ENCODE measurements around the gene SSU72.

Gene SSU72

GRCh38 chr1:1552263-1552639 is 22.4 kb downstream of the SSU72 start:
- H3K9ac ChIP-seq (ENCODE audit: low read depth, low read length) = no peak overlapping the region
- no peaks in the 10 kb centered on the region for H3K9me3 ChIP-seq (ENCODE audit: insufficient read depth, low read depth, low read length)
- 0 out of 2 replicates have a peak, but pooled peaks cover 3% of the 10 kb centered on the region for H3K36me3 ChIP-seq (ENCODE audit: insufficient read depth, low read depth, low read length)
- H3K4me1 ChIP-seq (ENCODE audit: insufficient read depth, low read length) = no peaks in the 10 kb centered on the region
- no peak overlapping the region for H3K4me3 ChIP-seq (ENCODE audit: low read length)
- H3K27ac ChIP-seq (ENCODE audit: low read length) = no peak overlapping the region
- no peaks in the 10 kb centered on the region for H3K27me3 ChIP-seq (ENCODE audit: insufficient read depth, low read length)

GRCh38 chr1:1551524-1552262 is 23.0 kb downstream of the SSU72 start:
- 0 out of 2 replicates have a peak, but pooled peaks cover 5% of the 10 kb centered on the region for H3K36me3 ChIP-seq (ENCODE audit: insufficient read depth, low read depth, low read length)
- no peaks in the 10 kb centered on the region for H3K27me3 ChIP-seq (ENCODE audit: insufficient read depth, low read length)
- H3K4me1 ChIP-seq (ENCODE audit: insufficient read depth, low read length) = no peaks in the 10 kb centered on the region
- H3K9me3 ChIP-seq (ENCODE audit: insufficient read depth, low read depth, low read length) = no peaks in the 10 kb centered on the region
- no peak overlapping the region for H3K27ac ChIP-seq (ENCODE audit: low read length)
- no peak overlapping the region for H3K9ac ChIP-seq (ENCODE audit: low read depth, low read length)
- no peak overlapping the region for H3K4me3 ChIP-seq (ENCODE audit: low read length)

GRCh38 chr1:1550591-1551432 is 23.9 kb downstream of the SSU72 start:
- Histone ChIP-seq H3K4me3 (ENCODE audit: low read length) (no peak overlapping the region), H3K27ac (ENCODE audit: low read length) (no peak overlapping the region), H3K4me1 (ENCODE audit: insufficient read depth, low read length) (no peaks in the 10 kb centered on the region), H3K36me3 (ENCODE audit: insufficient read depth, low read depth, low read length) (0 out of 2 replicates have a peak, but pooled peaks cover 5% of the 10 kb centered on the region), H3K9me3 (ENCODE audit: insufficient read depth, low read depth, low read length) (no peaks in the 10 kb centered on the region), H3K27me3 (ENCODE audit: insufficient read depth, low read length) (no peaks in the 10 kb centered on the region), H3K9ac (ENCODE audit: low read depth, low read length) (no peak overlapping the region)

GRCh38 chr1:1550087-1550486 is 24.6 kb downstream of the SSU72 start:
- Histone ChIP-seq H3K9ac (ENCODE audit: low read depth, low read length) (no peak overlapping the region), H3K9me3 (ENCODE audit: insufficient read depth, low read depth, low read length) (no peaks in the 10 kb centered on the region), H3K4me3 (ENCODE audit: low read length) (no peak overlapping the region), H3K27ac (ENCODE audit: low read length) (no peak overlapping the region), H3K36me3 (ENCODE audit: insufficient read depth, low read depth, low read length) (0 out of 2 replicates have a peak, but pooled peaks cover 5% of the 10 kb centered on the region), H3K4me1 (ENCODE audit: insufficient read depth, low read length) (no peaks in the 10 kb centered on the region), H3K27me3 (ENCODE audit: insufficient read depth, low read length) (no peaks in the 10 kb centered on the region)

- no peaks in the 10 kb centered on the region for H3K27me3 ChIP-seq (ENCODE audit: insufficient read depth, low read length)
- no peak overlapping the region for H3K4me3 ChIP-seq (ENCODE audit: low read length)
- H3K9ac ChIP-seq (ENCODE audit: low read depth, low read length) = no peak overlapping the region
- no peaks in the 10 kb centered on the region for H3K9me3 ChIP-seq (ENCODE audit: insufficient read depth, low read depth, low read length)
- no peak overlapping the region for H3K27ac ChIP-seq (ENCODE audit: low read length)
- H3K36me3 ChIP-seq (ENCODE audit: insufficient read depth, low read depth, low read length) = 0 out of 2 replicates have a peak, but pooled peaks cover 5% of the 10 kb centered on the region
- no peaks in the 10 kb centered on the region for H3K4me1 ChIP-seq (ENCODE audit: insufficient read depth, low read length)
Observed at GRCh38 chr1:1548591-1548990, 26.1 kb downstream of the SSU72 start.

GRCh38 chr1:1547476-1547875 is 27.2 kb downstream of the SSU72 start:
- no peak overlapping the region for H3K4me3 ChIP-seq (ENCODE audit: low read length)
- no peaks in the 10 kb centered on the region for H3K9me3 ChIP-seq (ENCODE audit: insufficient read depth, low read depth, low read length)
- H3K4me1 ChIP-seq (ENCODE audit: insufficient read depth, low read length) = no peaks in the 10 kb centered on the region
- no peak overlapping the region for H3K27ac ChIP-seq (ENCODE audit: low read length)
- H3K27me3 ChIP-seq (ENCODE audit: insufficient read depth, low read length) = no peaks in the 10 kb centered on the region
- peaks cover 8% of the 10 kb centered on the region; the same call in 1 of the 2 replicates for H3K36me3 ChIP-seq (ENCODE audit: insufficient read depth, low read depth, low read length)
- H3K9ac ChIP-seq (ENCODE audit: low read depth, low read length) = no peak overlapping the region

GRCh38 chr1:1547011-1547410 is 27.7 kb downstream of the SSU72 start:
- H3K4me3 ChIP-seq (ENCODE audit: low read length) = no peak overlapping the region

GRCh38 chr1:1545946-1546737 is 28.5 kb downstream of the SSU72 start:
- H3K4me1 ChIP-seq (ENCODE audit: insufficient read depth, low read length) = no peaks in the 10 kb centered on the region
- H3K27ac ChIP-seq (ENCODE audit: low read length) = no peak overlapping the region
- H3K9ac ChIP-seq (ENCODE audit: low read depth, low read length) = no peak overlapping the region
- no peaks in the 10 kb centered on the region for H3K9me3 ChIP-seq (ENCODE audit: insufficient read depth, low read depth, low read length)
- H3K27me3 ChIP-seq (ENCODE audit: insufficient read depth, low read length) = no peaks in the 10 kb centered on the region
- peaks cover 18% of the 10 kb centered on the region for H3K36me3 ChIP-seq (ENCODE audit: insufficient read depth, low read depth, low read length)
- no peak overlapping the region for H3K4me3 ChIP-seq (ENCODE audit: low read length)

More at GRCh38 chr1:1547011-1547410, 27.7 kb downstream of the SSU72 start:
- Histone ChIP-seq H3K4me1 (ENCODE audit: insufficient read depth, low read length) (no peaks in the 10 kb centered on the region), H3K27me3 (ENCODE audit: insufficient read depth, low read length) (no peaks in the 10 kb centered on the region), H3K9ac (ENCODE audit: low read depth, low read length) (no peak overlapping the region), H3K9me3 (ENCODE audit: insufficient read depth, low read depth, low read length) (no peaks in the 10 kb centered on the region), H3K36me3 (ENCODE audit: insufficient read depth, low read depth, low read length) (peaks cover 13% of the 10 kb centered on the region; the same call in 1 of the 2 replicates), H3K27ac (ENCODE audit: low read length) (no peak overlapping the region)

- Histone ChIP-seq H3K27me3 (ENCODE audit: insufficient read depth, low read length) (no peaks in the 10 kb centered on the region), H3K4me3 (ENCODE audit: low read length) (no peak overlapping the region), H3K9ac (ENCODE audit: low read depth, low read length) (no peak overlapping the region), H3K36me3 (ENCODE audit: insufficient read depth, low read depth, low read length) (peaks cover 18% of the 10 kb centered on the region), H3K9me3 (ENCODE audit: insufficient read depth, low read depth, low read length) (no peaks in the 10 kb centered on the region), H3K27ac (ENCODE audit: low read length) (no peak overlapping the region), H3K4me1 (ENCODE audit: insufficient read depth, low read length) (no peaks in the 10 kb centered on the region)
Observed at GRCh38 chr1:1544544-1544943, 30.1 kb downstream of the SSU72 start.

GRCh38 chr1:1543706-1544099 is 31.0 kb downstream of the SSU72 start:
- Histone ChIP-seq H3K4me1 (ENCODE audit: insufficient read depth, low read length) (no peaks in the 10 kb centered on the region), H3K4me3 (ENCODE audit: low read length) (no peak overlapping the region), H3K36me3 (ENCODE audit: insufficient read depth, low read depth, low read length) (peaks cover 18% of the 10 kb centered on the region), H3K9ac (ENCODE audit: low read depth, low read length) (no peak overlapping the region), H3K9me3 (ENCODE audit: insufficient read depth, low read depth, low read length) (no peaks in the 10 kb centered on the region), H3K27me3 (ENCODE audit: insufficient read depth, low read length) (no peaks in the 10 kb centered on the region), H3K27ac (ENCODE audit: low read length) (no peak overlapping the region)
